GM21737 (cell line): Measurements from ENCODE around the gene OR2T2.
"Not testable (repeated sequence)": the region's sequence is repeated elsewhere in the genome, so short reads cannot be mapped to it uniquely, and the experiment has no call there.

Experiments used
- ATAC-seq: cut with Tn5 transposase; IDR thresholded peaks from one replicate; pipeline ENCODE4 v1.9.1; 2021; ENCODE audit warnings: mild to moderate bottlenecking, moderate library complexity; ENCODE audit not compliant: unreplicated experiment

The OR2T2 gene

GRCh38 chr1:248449821-248450465 is 4.5 kb downstream of the OR2T2 start:
- ATAC-seq = peak; percentile 5

GRCh38 chr1:248450466-248451145 is 5.2 kb downstream of the OR2T2 start:
- peak; percentile 66 for ATAC-seq

GRCh38 chr1:248453619-248454018 is 8.2 kb downstream of the OR2T2 start:
- ATAC-seq = not testable (repeated sequence)

GRCh38 chr1:248455045-248455444 is 9.6 kb downstream of the OR2T2 start:
- ATAC-seq = not testable (repeated sequence)

GRCh38 chr1:248456635-248457034 is 11.2 kb downstream of the OR2T2 start:
- not testable (repeated sequence) for ATAC-seq

- not testable (repeated sequence) for ATAC-seq
Observed at GRCh38 chr1:248459117-248459516, 13.7 kb downstream of the OR2T2 start.

- ATAC-seq = no peak
Observed at GRCh38 chr1:248471154-248471553, 25.7 kb downstream of the OR2T2 start.

GRCh38 chr1:248472111-248472510 is 26.7 kb downstream of the OR2T2 start:
- ATAC-seq = not testable (repeated sequence)

- ATAC-seq = not testable (repeated sequence)
Observed at GRCh38 chr1:248473051-248473450, 27.6 kb downstream of the OR2T2 start, which contains the start of gene OR2T3. Gene OR2T3, plus strand, starts transcription at chr1:248473351. Its CDS starts 0 bp downstream, at chr1:248473351.

- ATAC-seq = not testable (repeated sequence)
Observed at GRCh38 chr1:248475660-248476059, 30.2 kb downstream of the OR2T2 start.

GRCh38 chr1:248481686-248482579 is 36.5 kb downstream of the OR2T2 start:
- peak; percentile 87 for ATAC-seq

GRCh38 chr1:248488289-248488688 is 42.9 kb downstream of the OR2T2 start, which contains the start of gene OR2T5:
Gene OR2T5, plus strand, starts transcription at chr1:248488589. Its CDS starts 0 bp downstream, at chr1:248488589.
- not testable (repeated sequence) for ATAC-seq

- not testable (repeated sequence) for ATAC-seq
Observed at GRCh38 chr1:248496661-248497060, 51.2 kb downstream of the OR2T2 start.

- ATAC-seq = not testable (repeated sequence)
Observed at GRCh38 chr1:248500305-248501035, 55.0 kb downstream of the OR2T2 start.
